Liver (tissue), 3 donors: ENCODE data around the gene CUBN.

Source experiments
- CTCF ChIP-seq: fragments of 150-350 bp; IDR thresholded peaks from 2 replicates; pipeline ENCODE4 v1.5.1; 2017; ENCODE audit warnings: improper control_type of control experiment, low read depth, low read length; ENCODE audit not compliant: missing input control
- EGR1 ChIP-seq, 2 donors: IDR thresholded peaks; 2 replicates each; pipeline ENCODE4 v1.6.1; 2016 to 2018; ENCODE audit warnings: antibody characterized with exemption in 2 of 2, low read depth in 2 of 2
- FOXA1 ChIP-seq: IDR thresholded peaks from 2 replicates; pipeline ENCODE4 v1.6.1; 2016; ENCODE audit warnings: antibody characterized with exemption
- FOXA2 ChIP-seq: IDR thresholded peaks from 2 replicates; pipeline ENCODE4 v1.6.1; 2016; ENCODE audit warnings: antibody characterized with exemption
- HNF4G ChIP-seq: IDR thresholded peaks from 2 replicates; pipeline ENCODE4 v1.6.1; 2016; ENCODE audit warnings: antibody characterized with exemption
- JUND ChIP-seq, 2 donors: IDR thresholded peaks; 2 replicates each; pipeline ENCODE4 v1.6.1; 2016; ENCODE audit warnings: antibody characterized with exemption in 2 of 2
- RAD21 ChIP-seq, 2 donors: IDR thresholded peaks; 2 replicates each; pipeline ENCODE4 v1.6.1; 2016; ENCODE audit warnings: antibody characterized with exemption in 2 of 2, mild to moderate bottlenecking in 2 of 2
- REST ChIP-seq: IDR thresholded peaks from 2 replicates; pipeline ENCODE4 v1.6.1; 2016; ENCODE audit warnings: antibody characterized with exemption, mild to moderate bottlenecking
- RXRA ChIP-seq, 2 donors: IDR thresholded peaks; 2 replicates each; pipeline ENCODE4 v1.6.1; 2017 to 2018; ENCODE audit warnings: antibody characterized with exemption in 2 of 2, mild to moderate bottlenecking in 1 of 2
- SP1 ChIP-seq: IDR thresholded peaks from 2 replicates; pipeline ENCODE4 v1.6.1; 2018; ENCODE audit warnings: antibody characterized with exemption, mild to moderate bottlenecking
- TAF1 ChIP-seq: conservative IDR thresholded peaks from 2 replicates; pipeline ENCODE4 v1.6.1; 2016; ENCODE audit warnings: antibody characterized with exemption, mild to moderate bottlenecking
- donor health status: healthy.
- donor health status: healthy.

- TF ChIP-seq SP1, result no peak
- TF ChIP-seq HNF4G, result no peak
- no peak for TF ChIP-seq CTCF
- TF ChIP-seq REST, result no peak
- TF ChIP-seq JUND (IDR thresholded peaks at IDR 0.05), result no peak
- TF ChIP-seq RAD21 (IDR thresholded peaks at IDR 0.05), result no peak
- TF ChIP-seq EGR1 (IDR thresholded peaks at IDR 0.05; ENCODE audit: low read depth in 2 of 2), result no peak
- TF ChIP-seq TAF1, result no peak
- TF ChIP-seq FOXA1, result no peak
- no peak for TF ChIP-seq FOXA2
- TF ChIP-seq RXRA (IDR thresholded peaks at IDR 0.05), result no peak
These were observed 195.2 kb downstream of the CUBN start for GRCh38 chr10:16934461-16934860.
